ENCODE results near the gene OR13C8.

The OR13C8 gene

GRCh38 chr9:104617418-104617817, 48.5 kb downstream of the OR13C8 start:
- DNase-seq (no peak), ATAC-seq (no peak)

GRCh38 chr9:104618104-104618503, 49.1 kb downstream of the OR13C8 start, which contains the start of gene OR13C9:
OR13C9 (minus strand) TSS chr9:104618204; CDS start chr9:104618204, 0 bp downstream.
- DNase-seq (no peak), ATAC-seq (no peak)
